GM18861 (cell line): ENCODE results near the gene CHST8.
"Not testable (repeated sequence)": the region's sequence is repeated elsewhere in the genome, so short reads cannot be mapped to it uniquely, and the experiment has no call there.

Experiments used
- ATAC-seq: cut with Tn5 transposase; IDR thresholded peaks from one replicate; pipeline ENCODE4 v1.9.1; 2021; ENCODE audit not compliant: unreplicated experiment

Gene CHST8

DNA sequence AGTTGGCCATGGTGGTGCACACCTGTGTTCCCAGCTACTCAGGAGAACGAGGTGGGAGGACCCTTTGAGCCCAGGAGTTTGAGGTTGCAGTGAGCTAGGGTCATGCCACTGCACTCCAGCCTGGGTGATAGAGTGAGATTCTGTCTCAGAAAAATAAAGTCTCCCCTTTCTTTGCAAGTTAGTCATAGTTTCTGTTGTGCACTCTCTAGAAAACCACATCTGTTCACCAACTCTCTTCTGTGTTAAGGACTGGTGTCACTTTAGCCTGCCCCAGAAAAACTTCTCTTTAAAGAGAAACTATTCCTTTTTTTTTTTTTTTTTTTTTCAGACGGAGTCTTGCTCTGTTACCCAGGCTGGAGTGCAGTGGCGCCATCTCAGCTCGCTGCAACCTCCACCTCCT, 4.9 kb upstream of the CHST8 start:
- ATAC-seq = no peak

DNA sequence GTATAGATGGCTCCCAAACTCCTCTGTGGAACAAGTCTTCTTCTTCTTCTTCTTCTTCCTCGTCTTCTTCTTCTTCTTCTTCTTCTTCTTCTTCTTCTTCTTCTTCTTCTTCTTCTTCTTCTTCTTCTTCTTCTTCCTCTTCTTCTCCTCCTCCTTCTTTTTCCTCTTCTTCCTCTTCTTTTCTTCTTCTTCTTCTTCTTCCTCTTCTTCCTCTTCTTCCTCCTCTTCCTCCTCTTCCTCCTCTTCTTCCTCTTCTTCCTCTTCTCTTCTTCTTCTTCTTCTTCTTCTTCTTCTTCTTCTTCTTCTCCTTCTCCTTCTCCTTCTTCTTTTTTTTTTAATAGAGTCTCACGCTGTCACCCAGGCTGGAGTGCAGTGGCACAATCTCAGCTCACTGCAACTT, 3.4 kb upstream of the CHST8 start:
- not testable (repeated sequence) for ATAC-seq

DNA sequence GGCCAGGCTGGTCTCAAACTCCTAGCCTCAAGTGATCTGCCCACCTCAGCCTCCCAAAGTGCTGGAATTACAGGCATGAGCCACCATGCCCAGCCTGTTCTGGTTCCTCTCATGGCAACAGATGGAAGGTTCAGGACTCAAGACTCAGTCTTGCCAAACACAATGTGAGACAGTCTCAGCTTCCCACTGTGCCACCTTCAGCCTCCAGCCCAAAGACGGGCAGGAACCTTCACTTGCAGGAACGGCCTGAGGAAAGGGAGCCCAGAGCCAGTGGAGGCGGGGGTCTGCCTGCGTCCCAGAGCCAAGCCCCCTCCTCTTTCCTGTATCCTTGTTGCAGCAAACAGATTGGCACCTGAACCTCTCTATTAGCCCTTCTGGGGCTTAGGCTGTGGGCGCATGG, 2.9 kb upstream of the CHST8 start:
- no peak for ATAC-seq

DNA sequence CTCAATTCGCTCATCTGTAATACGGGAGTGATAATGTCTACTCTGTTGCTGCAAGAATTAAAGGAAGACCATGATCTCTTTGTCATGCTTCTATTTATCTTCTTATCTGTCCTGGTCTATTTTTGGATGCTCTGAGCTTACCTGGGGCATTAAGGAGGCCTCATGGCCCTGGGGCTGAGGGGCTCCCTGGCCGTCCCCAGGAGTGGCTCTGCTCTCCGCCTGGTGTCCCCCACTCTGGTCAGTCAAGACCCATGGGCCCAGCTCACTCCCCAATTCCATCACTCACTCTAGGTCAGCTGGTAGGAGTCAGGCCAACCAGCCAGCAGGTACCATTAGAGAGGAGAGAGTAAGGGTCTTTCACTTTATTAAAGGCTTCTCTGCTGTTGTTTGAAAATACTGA, 1.1 kb upstream of the CHST8 start:
- no peak for ATAC-seq

DNA sequence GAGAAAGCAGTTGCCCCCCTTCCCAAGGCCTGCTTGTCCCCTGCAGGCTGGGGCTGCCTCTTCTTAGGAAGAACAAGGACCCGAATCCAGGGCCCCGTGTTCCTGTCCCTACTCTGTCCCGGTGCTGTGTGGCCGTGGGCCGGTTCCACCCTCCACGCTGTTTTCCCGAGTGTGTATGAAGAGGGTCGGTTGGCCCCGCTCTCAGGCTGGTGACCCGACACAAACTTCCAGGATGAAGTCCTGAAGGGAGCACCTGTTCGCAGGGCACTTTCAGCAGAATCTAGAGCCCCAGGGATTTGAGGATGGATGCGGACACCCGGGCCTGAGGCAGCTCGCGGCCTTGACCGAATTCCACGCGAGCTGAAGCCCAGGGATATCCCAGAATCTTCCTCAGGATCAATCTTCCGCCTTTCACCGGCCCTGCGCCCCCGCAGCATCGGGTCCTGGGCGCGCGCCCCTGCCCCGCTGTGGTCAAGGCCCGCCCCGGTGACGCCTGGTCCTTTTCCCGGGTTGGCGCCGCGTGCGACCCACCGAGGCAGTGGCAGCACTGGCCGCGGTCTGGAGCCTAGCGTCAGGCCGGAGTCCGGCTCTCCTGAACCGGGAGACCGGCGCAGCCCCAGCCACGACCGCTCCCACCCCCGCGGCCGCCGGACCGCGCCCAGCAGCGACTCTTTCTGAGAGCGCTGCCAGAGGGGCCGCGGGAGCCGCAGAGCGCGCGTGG, 528 bp upstream of the CHST8 start:
- ATAC-seq = no peak

DNA sequence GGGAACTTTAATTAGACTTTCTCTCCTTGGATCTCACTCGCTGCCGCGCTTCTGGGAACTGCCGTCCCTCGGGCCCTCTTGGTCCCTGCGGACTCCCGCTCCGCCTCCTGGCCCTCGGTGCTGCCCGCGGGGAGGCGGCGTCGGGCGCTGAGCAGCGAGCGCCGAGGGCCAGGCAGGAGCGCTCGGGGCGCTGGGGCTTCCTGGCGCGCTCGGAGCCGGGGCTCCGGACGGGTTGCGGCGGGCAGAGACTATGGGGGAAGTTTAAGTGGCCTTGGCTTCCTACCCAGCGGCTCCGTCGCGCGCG, 704 bp downstream of the CHST8 start:
- no peak for ATAC-seq

DNA sequence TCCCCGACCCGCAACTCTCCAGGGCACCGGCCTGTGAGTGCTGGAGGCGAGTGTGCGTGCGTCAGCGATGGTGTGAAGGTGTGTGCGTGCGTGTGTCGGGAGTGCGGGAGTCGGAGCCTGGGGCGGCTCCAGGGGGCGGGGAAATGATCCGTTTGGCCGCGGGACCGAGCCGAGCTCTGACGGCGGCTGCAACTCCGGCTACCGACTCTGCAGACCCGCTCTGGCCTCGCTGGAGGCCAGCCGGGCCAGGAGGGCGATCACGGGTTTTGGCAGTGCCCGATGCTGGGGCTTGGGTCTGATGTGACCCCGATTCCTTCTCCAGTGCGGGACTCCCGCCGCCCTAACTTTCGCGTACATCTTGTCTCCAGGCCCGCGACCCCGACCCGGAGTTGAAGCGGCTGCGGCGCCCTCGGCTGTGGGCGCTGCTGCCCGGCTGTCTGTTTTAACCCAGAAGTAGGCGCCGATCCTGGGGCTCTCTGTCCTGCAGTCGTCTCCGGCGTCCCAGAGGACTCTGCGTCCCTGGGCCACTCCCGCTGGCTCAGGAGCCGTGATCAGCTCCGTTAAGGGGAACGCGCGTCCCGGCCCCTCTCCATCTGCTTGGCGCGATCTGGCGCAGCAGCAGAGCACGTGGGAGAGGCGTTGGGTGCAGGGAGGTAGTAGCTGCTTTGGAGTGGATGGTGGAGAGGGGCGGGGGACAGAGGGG, 1.2 kb downstream of the CHST8 start:
- no peak for ATAC-seq

DNA sequence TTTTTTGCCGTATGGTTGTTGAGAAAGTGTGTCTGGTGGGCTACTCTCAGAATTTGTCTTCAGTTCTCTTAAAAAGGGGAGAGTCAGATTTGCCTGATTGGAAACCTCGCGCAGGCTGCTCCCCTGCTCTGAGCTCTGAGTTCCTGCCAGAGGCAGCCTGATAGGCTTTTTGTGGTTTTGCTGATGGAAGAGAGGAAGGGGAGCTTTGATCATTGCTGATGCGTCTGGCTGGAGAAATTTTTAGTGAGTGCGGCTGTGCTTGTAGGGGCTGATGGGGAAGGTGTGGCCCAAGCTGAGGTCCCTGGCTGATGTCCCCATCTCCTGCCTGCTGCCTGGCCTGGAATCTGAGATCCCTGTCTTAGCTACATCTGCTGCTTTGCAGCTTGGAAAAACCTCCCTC, 2.8 kb downstream of the CHST8 start:
- no peak for ATAC-seq

DNA sequence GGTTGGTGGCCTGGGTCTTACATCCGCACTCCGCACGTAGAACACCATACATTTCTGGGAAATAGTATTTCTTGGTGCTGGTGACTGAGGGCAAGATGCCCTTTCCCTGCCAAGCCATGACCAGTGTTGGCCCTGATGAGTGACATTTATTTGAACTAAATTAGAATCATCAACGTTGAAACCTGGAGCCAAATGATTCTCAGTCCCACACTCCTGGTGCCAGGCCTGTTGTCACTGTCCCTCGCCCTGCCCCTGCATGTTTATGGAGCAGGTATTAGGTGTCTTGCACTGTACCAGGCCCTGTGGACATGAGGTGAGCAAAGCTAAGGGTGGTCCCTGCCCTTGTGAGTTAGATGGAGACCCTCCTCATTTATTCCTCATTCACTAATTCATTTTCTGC, 5.8 kb downstream of the CHST8 start:
- no peak for ATAC-seq

DNA sequence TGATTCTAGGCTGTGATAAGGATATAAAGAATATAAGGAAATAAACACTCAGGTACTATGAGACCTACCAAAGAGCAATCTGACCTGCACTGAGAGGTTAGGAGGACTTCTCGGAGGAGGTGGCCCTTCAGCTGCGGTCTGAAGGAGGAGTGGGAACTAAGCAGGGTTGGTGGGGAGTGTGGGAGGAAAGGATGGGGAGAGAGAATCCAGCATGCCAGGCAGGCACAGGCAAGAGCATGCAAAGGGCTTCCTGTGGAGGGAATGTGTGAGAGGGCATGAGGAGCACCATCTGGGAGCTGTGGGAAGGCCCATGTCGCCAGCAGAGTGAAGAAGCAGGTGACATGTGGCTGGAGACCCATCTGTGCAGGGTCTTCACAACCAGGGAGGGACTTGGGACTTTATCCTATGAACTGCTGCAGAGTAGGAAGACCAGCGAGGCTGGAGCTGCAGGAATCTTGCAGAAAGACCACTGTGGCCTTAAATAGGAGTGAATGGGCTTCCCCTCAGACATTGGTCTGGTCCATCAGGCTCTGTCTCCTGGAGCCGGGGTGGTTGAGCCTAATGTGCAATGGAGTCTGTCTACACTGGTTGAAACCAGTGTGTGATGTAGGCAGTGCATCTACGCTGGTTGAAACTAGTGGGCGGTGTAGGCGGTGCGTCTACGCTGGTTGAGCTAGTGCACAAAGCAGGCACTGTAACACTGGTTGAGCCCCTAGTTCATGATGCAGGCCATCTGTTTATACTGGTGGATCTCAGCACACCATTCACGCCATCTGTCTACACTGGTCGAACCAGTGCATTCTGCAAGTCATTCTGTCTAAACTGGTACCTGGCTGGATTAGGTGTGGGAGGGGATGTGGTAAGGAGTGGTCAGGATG, 6.4 kb downstream of the CHST8 start:
- ATAC-seq = no peak

DNA sequence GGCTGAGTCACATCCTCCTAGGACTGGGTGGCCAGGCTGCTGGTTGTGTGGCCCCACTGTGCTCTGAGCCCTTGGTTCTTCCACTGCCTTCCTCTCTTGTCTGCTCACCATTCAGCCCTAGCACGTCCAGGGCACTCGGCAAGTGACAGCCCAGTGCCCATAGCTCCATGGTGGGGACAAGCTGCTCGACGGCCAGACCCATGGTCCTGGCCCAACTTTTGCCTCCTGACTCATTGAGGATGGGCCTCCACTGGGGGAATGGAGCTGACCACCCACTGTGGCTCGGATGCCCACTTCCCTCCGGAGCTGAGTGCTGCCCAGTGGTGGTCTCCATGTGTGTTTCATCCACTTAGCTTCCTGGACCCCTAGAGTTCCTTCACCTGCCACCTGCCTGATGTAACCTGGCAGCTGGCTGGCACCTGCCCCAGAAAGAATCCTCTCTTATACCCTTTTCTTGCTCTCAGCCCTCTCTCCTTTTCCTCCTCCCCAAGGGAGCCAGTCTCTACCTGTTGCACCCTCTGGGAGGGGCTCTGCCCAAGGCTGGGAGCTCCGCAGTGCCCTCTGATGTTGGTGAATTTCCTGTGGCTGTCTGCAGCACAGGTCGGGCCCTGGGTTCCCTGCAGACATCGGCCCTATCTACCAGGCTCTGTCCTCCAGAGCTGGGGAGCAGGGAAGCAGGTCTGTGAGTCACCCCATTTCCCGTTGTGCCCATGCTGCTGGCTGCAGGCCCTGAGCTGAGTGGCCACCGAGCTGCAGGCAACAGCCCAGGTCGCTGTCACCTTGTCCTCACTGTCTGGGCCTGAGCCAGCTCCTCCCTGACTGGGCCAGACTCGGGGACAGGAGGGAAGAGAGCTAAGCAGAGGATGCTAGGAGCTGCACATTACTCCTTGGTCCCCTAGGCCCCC, 7.4 kb downstream of the CHST8 start:
- no peak for ATAC-seq

DNA sequence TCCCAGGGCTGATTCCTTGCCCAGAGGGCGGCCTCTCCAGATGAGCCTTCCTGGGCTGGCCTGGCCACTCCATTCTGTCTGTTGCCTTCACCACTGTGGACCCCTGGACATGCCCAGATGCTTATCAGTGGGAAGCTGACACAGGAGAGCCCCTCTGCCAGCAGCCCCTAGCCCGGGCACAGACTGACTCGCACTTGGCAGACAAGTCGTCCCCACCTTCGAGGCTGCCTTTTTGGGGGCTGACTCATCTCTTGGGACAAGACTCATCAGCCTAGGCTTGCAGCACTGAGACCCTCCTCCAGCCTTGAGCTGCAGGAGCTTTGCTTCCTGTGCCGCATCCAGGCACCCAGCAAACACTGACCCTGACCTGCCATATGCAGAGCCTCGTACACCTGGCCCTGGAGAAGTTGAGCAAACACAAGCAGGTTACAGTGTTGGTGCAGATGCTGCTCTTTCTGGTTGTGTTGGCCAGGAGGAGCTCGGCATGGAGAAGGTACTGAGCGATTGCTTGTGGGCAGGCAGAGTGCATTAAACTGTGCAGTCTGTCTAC, 8.1 kb downstream of the CHST8 start:
- no peak for ATAC-seq

DNA sequence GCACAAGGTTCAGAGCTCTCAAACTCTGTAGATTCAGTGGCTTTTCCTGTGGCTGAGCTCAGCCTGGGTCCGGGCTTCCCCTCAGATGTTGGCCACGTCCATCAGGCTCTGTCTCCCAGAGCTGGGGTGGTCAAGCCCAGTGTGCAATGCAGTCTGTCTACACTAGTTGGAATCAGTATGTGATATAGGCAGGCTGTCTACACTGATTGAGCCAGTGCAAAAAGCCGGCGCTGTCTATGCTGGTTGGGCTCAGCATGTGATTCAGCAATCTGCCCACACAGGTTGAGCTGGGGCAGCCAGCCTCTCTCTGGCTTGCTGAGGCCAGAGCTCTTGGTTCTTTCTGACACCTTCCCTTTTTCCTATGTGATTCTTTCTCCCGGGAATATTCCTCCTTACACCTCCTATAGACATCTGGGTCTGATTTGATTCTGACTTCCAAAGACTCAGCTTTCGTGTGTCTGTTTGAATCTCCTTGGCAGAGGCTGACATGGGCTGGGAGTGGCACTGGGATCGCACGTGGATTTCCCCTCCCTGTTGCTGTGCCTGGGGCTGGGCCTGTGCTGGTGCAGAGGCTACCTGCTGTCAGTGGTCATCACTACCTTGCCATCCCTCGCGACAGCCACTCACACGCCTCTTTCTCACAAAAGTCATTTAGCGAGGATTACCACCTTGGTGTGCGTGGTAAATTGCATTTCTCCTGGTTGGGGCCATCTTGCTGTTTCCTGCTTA, 9.3 kb downstream of the CHST8 start:
- ATAC-seq = no peak

DNA sequence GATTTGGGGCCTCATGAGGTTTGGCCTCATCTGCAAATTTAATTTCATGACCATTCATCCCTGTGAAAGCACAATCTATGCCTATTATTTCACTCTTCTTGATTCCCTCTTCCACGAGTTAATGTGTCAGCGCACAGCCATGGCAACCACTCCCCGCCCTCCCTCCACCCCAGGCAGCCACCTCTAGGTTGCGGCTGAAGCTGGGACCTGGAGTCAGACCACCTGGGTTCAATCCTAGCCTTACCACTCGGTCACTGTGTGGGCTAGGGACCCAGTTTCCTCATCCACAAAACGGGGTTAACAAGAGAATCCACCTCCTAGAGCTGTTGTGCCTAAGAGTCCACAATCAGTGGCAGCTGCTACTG, 9.8 kb downstream of the CHST8 start:
- no peak for ATAC-seq

DNA sequence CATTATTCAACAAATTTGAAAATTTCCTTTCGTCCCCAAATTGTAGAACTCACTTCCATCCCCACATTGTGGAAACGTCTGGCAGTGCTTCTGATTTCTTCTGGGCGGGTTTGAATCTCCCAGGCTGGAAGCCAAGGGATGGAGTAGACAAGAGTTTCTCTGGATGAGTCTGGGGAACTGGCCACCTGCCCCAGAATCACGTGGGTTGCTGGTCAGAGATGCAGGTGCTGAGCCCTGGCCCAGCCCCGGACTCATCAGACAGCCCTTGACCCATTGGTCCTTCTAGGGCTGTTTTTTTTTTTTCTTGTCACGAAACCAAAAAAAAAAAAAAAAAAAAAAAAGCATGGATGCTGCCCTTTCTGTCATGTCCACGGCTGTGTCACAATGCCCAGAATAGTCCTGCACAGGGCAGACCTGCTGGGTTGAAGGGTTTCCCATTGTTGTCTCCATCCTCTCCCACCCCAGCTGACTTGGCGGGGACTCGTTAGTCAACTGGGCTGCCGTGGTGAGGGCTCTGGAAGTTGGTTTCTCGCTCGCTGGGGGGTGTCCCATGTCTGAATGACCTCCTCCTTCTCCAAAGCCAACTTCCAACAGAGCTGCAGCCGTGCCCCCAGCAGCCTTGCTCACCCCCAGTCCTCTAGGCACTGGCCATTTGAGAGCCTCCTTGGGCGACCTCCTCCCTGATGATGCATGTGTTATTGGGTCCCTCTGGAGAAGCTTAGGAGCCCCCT, 12.8 kb downstream of the CHST8 start:
- no peak for ATAC-seq

DNA sequence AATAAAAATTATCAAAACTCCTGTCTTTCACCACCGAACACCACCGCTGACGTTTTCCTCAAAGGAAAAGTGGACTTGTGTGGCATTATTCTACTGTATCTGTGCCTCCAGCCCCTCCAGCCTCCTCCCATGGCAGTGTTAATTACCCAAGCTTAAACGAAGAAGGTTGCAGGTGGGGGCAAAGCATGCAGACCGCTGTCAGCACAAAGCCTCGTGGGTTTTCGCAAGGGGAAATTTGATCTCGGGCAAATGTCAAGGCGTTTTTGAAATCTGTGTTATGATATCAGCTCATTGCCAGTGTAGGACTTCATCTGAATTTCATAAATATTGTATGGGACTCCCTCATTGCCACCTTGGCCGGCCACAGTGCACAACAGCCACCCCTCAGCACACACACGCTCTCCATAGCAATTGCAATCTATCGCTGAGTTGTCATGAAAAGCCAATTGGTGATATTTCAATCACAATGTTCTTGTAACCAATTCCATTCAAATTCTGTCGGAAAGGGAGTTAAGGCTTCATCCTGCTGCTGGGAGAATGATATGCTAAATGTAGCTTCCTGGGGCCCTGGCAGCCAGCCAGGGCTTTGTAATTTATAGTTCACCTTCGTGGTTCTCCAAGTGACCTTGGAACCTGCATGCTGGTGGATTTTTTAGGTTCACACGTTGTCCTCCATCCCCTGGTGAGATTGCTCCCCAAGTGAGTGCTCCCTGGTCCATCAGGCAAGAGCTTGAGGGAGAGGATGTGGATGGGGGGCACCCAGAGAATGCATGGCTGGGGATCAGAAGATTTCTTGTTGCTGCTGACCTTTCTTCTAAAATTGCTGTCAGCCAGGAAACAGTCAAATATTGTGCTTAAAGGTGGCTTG, 16.6 kb downstream of the CHST8 start:
- no peak for ATAC-seq

DNA sequence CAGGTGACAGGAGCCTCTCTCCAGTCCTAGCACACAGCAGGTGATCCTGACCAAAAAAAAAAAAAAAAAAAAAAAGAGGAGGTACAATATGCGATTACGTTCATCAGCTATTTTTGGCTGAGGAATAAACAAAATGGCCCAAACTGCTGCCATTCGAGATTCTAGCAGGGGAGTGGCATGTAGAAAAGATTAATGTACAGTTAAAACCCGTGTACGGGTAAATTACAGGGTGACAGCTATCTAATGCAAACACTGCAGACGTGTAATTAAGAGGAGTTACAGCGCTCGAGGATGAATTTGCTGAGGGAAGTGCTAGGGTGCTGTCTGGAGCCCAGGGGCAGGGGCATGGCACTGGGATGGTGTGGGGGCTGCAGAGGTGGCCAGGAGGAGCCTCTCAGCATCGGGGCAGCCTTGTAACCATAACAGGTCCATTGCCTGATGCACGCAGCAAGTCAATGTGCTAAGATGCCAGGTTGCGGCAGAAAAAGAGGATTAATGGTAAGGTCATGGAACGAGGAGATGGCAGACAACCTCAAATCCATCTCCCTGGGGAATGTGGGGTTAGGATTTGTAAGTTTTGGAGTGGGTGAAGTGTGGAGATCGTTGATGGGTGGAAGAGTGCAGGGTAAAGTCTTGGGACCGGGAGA, 17.4 kb downstream of the CHST8 start:
- no peak for ATAC-seq

DNA sequence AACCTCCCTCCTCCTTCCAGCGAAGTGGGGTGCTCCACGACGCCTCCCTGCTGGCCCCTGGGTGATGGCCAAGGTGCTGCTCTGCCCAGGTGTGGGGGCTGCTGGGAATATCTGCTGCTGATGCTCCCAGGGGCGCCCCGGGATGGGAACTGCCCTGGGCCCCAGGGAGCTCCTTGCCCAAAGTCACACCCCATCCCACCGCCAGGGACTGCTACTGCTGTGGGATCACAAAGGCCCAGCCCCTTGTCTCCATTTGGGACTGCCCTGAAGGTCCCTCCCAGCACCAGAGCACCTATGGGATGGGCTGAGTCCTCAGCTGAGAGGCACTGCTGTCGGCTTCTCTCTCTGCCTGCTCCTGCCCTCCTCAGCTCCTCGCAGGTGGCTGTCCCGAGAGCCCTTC, 19.0 kb downstream of the CHST8 start:
- no peak for ATAC-seq
